NCI-H1694 treated with DMSO at 0.1 percent for 48 hours (cell line): ENCODE measurements around the gene GNG12.
A peak's percentile ranks its signal among the peaks of the same experiment; 100 is the strongest.

Experiments
- DNase-seq: peaks from one replicate; lab custom pipeline; 2025; lab: John Stamatoyannopoulos, UW

Gene GNG12

DNA sequence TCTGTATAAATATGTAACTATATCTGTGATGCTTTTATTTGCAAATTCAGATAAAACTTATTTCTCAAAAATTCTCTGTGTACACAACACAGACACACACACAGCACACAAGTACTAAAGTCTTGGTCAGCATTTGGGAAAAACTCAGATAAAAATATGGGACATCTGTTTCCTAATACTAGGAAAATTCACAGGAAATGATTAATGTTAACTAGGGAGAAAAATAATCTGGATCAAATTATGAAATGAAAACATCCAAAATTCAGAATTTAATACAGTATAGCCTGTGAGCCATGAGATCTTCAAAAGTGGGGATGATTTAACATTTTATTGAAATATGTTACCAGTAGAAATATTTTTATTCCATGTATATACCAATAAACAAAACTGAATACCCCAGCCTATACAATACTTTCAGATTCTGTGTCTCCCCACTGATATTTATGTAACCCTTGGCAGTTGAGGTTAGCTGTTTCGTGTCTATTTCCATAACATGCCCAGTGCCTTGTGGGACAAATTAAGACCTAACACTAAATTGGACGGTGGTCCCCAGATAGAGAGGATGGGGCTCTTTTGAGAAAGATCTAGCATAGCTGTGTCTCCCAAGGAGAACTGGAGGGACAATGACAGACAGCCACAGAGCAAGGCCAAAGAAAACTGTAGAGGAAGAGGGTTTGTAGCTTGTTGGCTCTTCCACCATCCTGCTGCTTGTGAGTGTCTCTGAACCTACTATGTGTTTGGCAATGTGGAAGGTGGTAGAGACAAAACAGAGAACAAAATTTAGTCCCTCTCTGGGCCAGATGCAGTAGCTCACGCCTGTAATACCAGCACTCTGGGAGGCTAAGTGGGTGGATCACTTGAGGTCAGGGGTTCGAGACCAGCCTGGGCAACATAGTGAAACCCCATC lies 47.2 kb downstream of the GNG12 start:
- no peak for DNase-seq

DNA sequence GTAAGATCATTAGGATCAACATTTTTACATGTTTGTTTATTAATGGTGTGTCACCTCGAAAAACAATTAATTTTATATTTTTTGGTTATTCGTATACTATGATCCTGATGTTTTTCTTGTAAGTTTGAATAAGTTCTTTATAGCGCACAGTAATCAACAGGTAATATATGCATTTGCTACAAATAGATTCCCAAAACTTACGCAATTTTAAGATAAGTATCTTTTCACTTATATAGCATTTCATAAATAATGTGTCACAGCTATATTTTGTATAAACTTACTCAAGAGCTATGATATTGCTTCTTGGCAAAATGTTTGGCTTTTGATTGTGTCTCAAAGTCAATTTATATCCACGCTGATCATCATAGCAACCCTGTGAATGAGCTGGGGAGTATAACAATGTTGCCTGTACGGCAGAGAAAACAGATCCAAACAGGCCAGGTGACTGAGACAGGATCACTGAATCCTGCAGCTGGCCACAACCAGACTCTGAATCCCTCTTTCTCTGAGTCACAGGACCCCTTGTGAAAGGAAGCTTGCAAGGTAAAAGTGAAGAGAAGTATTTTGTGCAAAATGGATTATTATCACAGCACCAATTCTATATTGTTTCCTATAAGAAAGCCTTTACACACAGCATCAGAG lies 48.6 kb downstream of the GNG12 start:
- DNase-seq = no peak

DNA sequence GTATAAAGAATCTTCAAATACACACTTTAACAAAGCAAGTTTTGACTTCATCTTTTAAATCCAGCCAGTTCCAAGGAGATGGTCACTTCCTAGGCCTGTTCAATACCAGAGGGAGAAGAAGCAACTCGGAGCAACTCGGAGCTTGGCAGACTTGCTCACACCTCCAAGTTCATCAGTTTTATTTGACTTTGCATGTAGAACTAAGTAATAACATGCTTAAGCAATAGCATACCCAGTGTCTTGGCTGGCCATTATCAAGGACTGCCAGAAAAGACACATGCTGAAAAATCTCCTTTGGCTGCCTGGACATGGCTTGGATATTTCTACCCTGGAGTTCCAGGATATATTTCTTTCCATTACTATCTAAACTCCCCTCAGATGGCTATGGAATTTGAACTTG lies 52.6 kb downstream of the GNG12 start:
- no peak for DNase-seq

DNA sequence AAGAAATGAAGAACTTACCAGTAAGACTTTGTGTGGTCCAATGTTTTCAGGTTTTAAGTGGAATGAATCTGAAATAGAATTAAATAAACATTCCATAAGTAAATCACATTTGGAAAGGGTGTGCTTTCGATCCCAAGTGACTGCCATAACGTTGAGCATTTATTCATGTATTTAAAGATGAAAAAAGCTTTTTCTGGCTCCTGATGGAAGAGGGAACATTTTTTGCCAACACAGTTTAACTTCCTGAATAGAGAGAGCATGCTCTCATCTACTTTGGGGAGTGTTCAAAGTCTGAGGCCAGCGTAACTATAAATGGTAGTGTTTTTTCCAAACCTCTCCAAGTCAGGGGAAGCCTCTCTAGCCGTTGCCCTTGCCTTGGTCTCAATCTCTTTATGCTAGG lies 55.8 kb downstream of the GNG12 start:
- no peak for DNase-seq

DNA sequence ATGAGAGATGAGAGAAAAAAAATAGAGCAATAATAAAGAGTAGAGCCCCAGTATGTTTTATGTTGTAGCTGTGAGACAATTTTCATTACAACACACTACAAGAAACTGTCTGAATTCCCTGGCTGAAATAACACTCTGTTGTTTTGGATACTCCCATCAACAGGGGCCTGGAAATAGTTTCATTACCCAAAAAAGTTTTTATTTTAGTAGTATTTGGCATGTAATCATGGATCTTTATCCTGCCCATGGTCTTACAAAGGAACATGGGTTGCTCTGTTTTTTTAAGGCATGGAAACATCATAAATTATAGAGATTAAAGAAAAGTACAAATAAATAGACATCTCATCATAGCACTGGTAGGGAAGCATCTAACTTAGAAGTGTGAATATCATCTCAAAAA lies 56.3 kb downstream of the GNG12 start:
- DNase-seq = no peak

DNA sequence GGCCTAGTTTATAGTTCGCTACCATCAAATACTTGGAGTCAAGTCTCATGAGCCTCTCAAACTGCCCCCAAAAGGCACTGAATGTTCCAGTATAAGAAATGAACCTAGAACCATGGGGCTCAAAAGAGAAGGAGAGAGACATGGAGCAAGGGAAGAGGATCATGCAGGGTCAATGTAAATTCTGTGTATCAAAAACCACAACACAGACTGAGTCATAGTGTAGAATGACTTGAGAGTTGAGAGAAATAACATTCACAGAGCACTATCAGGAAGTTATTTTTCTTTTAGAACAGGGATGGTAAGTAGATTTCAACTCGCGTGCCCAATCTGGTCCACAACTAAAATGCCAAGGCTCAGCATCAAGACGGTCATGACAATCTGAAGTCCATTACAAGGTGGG lies 59.8 kb downstream of the GNG12 start:
- no peak for DNase-seq

DNA sequence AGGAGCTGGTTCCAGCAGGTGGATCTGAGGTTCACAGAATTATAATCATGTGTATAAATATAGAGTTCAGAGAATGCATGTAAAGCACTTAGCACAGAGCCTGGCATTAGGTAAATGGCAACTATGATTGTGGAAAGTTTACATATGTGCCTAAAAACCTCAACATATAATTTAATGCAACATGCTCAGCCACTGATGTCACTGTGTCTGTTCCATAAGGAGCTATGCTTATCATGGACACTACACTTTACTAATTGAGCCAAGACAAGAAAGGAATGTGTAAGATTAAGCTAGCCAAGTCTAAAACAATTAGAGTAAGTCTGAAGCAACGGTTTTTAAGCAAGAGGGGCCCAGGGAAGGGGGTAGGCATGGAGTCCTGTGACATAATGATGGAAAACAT lies 61.5 kb downstream of the GNG12 start:
- no peak for DNase-seq

DNA sequence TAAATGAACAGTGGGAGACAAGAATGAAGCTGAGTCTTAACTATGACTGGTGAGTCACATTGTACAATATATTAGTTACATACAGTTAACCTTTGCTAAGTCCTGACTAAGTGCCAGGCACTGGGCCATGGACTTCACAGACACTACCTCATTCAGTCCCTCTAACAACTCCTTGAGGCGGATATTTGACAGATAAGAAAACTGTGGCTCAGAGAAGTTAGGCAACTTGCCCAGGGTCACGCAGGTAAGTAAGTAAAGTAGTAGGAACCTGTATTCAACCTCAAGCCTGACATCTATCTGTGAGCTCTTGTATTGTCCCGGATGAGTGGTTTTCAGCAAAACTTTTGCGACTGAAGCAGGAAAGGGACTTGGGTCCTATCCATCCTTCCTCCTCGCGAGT lies 62.1 kb downstream of the GNG12 start:
- no peak for DNase-seq

DNA sequence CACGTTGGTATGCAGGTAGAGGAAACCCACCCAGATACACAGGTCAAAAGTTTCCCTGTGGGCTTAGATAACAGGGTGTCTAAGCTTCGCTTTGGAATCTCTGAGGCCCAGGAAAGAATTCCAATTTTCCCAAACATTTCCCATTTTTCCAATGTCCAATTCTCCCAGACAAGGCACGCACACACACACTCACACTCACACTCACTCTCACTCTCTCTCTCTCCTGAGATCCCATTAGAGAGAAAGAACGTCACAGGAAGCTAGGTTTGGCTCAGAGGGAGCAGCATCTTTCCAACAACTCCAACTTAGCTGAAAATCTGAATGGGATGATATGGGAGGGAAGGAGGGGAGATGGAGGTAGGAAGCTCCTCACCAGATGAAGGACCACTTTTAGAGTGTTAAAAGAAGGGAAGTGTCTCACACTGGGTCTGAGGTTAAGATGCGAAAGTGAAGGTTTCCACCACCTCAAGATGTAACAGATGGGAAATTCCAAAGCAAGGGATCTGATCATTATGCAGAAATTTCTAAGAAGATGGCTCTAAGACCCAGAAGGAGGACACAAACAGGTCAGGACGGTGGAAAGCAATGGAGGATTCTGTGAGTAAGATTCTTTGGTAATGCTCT lies 63.5 kb downstream of the GNG12 start:
- DNase-seq = no peak

DNA sequence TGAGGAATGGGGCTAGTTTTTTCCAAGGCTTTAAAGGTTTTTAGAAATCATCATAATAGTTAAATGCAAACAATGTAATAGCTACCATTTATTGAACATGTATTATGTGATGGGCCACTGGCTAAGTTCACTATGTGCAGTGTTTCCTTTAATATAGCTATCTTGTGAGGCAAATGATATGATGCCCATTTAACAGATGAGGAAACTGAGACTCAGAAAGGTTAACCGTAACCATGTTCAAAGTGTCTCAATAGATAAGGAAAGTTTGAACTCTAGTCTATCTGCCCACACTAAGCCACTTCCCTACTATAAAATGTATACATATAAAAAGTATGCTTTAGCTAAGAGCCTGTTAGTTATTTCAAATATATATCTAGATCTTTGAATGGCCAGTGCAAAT lies 64.8 kb downstream of the GNG12 start:
- DNase-seq = no peak

DNA sequence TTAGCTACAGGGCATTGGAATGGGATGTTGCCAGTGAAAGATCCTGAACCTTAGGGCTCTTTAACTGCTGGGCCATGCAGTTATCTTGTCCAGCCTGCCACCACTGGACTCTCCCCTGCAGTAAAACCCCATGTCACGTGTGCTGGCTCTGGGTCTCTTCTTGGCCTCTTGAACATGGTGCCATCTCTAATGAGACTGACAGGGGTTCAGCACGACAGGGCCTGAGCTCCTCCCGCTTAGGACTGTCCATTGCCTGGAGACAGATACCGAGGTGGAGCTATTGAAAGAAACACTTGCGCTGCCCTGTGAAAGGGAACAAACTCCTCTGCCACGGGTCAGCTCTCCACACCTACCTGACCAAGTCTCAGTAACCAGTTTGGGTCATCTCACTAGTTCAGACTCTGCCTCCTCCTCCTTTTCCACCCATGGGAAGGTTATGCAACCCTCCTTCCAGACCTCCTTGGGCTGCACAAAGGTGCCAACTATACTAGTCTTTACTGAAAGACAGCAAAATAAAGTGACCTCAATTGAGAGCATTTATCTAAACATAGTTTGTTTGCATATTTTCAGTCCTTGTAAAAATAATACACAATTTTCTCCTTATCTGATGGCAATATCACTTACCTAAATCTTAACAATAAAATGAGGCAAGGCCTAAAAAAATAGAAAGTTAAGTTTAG lies 66.0 kb downstream of the GNG12 start:
- no peak for DNase-seq

DNA sequence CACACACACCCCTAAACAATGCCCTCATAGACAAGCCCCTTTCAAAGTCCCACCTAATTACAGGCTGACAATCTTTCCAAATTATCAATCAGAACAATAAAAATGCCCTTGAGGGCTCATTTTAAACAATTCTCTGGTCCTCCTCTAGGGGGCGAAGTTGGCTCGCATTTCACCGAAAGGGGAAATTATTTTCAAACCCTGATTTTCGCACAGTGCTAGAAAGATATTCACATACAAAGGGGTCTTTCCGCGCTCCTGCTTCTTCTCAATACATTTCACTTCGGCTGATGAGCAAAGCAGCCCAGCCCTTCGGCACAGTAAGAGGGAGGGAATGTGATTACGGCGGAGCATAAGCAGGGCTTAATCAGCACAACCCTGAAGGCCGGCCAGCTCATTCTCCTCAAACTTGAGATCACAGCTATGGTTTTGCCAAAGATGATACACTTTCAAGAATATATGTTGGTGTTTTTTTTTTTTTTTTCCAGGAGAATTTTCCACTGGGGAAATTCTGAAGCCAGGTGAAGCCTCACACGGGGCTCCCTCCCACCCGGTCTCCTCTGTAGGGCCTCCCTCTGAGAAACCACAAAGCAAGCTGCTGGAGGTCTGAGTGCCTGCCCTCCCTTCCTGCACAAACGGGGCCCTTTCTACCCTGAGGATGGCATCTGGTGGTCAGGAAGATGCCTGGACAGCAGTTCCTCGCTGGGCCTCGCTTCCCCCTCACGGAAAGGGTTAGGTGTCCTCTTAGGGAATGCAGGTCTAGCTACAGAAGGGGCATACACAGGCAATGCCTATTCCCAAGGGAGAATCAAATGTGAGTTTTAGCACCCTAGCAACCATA lies 66.9 kb downstream of the GNG12 start:
- peak; percentile 58 for DNase-seq

DNA sequence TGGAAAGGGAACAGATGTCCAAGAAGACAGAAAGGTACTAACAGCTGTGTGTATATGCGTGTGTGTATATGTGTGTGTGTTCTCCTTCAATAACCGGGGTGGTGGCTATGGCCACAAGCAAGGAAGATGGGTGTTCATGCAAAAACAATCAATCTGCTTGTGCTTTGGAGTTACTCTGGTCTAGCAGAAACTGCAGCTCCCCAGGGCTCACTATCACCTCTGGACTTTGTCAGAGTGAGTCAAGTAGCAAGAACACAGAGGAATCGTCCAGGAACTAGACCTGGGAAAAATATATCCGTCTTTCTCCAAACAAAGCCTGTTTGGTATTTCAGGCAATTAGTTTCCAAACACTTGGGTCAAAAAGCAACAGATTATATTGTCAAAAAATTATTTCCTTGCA lies 68.6 kb downstream of the GNG12 start:
- DNase-seq = peak; percentile 51

DNA sequence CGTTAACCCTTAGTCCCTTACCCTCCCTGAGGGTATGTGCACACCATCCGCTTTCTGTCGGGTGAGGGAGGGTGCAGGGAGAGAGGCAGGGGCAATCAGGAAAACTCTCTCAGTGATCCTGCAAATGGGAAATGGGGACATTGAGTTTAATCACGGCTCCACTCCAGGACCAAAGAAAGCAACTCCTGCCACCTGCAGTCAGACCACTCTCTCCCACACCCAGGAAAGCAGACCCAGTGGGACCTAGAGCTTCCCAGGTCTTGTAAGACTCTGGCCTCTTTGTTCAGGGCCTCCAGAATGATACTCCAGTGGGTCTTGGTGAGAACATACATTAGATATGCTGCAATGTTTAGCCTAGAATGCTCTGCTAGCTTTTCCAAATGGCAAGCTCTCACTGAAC lies 71.5 kb downstream of the GNG12 start:
- DNase-seq = no peak

DNA sequence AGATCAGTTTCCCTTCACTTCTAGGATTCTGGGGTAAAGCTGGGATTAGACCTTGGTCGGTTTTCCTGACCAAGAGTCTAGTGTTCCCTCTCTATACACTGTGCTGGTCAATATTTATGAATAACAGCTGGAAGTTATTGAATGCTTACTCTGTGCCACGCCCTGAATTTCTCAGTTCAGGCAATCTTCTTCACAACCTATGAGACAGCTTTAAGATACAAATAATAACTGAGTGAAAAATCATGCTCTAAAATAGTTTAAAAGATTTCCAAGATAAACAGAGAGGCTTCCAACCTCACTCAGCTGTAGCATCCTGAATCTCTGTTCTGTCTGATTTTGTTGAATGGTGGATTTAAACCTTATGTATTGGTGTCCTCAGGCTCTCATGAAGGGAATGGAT lies 72.2 kb downstream of the GNG12 start:
- DNase-seq = no peak

DNA sequence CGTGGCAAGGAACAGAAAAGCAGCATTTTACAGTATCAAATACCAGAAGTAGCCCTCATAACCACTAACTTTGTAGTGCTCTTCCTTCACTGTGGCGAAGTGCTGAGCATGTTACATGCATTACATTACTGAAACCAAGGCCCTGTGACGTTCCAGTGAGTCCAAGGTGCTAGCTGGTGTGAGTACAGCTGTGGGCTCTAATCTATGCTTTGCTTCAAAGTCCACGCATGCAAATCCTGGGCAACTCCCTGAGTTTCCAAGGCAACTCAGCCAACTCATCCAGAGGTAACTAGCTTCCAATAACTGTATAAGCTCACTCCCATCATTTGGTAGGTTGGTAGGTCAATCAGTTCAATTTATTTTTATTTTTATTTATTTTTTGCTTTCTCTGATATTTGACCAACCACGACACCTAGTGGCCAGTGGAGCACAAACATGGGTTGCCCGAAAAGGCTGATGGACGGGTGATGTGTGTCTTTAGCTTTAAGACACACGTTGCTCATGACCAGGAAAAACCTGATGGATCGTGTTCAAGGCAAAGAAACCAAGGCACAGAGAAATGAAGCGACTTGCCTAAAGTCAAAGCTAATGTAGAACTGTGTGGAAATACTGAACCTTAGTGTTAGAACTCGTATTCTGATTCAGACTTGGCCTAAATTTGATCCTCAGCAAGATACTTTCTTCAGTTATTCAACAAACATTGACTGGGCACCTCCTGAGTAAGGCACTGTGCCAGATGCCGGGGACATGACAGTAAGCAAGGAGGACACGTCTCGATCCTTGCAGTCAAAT lies 73.0 kb downstream of the GNG12 start:
- DNase-seq = peak; percentile 38

DNA sequence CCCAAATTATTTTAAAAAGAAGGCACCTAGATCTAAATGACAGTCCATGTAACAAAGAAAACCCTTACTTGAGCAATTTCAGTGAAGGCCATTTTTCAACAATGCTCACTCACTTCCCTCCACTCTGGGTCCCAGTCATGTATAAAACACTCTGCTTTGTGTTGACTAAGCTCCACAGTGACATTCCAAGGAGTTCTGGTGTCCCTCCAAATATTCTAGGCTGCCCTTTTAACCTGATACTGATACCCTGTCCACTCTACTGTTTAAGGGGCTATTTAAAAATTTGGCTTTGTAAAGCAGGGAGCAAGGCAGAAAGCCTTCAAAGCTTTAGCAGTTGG lies 73.6 kb downstream of the GNG12 start:
- DNase-seq = no peak

DNA sequence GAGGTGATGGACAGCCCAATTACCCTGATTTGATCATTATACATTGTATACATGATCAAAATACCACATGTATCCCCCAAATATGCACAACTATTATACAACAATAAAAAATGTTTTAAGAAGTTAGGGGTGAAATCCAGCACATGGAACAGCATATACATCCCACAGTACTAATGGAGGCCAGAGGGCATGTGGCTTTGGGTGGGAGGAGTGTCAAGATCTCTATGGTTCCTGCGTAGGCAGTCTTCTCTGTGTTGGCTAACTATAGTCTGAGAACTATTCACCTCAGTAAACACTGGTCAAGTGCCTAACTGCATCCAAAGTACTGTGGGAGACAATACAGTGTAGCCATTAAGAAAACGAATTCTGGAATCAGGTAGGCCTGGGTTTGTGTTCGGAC lies 74.2 kb downstream of the GNG12 start:
- no peak for DNase-seq

DNA sequence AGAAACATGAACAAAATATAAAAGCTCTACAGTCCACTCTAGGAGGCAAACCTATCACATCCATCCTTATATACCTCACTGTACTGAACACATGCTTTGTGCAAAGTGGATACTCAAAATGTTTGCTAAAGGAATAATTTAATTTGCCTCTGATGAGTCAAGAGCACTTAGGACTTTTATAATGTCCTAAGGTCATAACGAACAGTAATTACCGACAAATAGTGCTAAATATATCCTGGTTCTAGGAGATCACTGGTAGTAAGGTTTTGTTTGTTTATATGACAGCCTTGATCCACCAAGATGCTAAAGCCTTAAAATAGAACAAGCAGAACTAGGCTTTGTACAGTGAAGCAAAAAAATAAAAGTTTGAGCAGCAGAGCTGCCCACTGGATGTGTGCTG lies 77.6 kb downstream of the GNG12 start:
- DNase-seq = no peak

DNA sequence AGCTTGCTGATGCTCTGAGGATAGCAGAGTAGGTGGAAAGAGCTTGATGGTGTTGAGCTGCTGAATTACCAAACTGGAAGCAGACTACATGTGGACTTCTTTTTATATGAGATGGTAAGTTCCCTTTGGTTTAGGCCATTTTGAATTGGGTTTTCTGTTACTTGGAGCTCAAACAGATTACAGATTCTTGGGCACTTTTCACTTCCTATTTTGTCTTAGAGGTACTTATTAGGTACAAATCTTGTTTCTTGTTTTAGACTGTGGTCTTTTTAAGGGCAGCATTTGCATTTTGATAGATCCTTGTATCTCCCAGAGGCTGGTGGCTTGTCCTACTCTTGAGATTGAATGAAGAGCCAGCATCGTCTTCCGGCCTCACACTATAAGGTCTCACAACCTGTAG lies 78.1 kb downstream of the GNG12 start:
- DNase-seq = no peak

DNA sequence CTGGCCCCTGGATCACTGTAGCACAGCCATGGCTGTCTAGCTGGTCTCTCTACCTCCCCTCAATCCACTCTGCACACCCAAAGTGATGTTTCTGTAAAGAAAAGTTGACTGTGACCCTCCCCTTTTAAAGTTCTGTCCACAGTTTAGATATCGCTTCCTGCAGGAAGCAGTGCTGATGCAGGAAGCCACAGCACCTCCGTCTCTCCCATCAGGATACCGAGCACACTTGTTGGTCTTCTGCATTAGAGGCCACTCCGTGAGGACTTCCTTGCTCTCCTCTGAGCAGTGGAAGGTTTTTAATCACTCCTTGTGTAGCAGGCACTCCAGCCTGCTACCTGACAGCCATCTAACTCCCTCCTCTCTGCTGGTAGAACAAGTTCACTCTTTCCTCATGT lies 78.7 kb downstream of the GNG12 start:
- no peak for DNase-seq
